ENCODE results near the gene VSIG8. TPM values are rescaled to one million over a fixed set of nuclear protein-coding genes. Genes with fewer than 3 reads are reported as not detected.

VSIG8 gene
- total RNA-seq, 1 donor from 2014 or later = not detected

DNA sequence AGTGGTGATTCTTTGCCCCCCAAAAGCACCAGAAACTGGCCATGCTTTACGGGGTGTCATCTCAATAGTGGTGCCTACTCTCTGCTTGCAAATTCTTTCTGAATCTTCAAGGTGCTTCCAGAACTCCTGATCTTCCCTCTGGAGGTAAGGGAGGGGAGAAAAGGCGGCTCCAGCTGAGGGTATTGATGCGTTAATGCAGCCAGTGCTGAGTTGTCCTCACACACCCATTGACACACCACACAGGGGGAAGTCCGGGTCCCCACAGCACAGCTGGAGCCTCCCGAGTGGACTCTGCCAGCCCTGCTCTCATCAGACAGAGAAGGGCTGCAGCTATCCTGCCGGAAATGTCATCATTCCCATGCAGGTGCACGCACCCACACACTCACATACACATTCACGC lies 1.2 kb downstream of the VSIG8 start:
- no peaks in the 10 kb centered on the region for H3K9me3 Mint-ChIP-seq
- peaks cover 32% of the 10 kb centered on the region for H3K27me3 Mint-ChIP-seq
- H3K4me1 Mint-ChIP-seq (ENCODE audit: unreplicated experiment) = no peaks in the 10 kb centered on the region
- no peak overlapping the region for H3K4me3 Mint-ChIP-seq
- TF ChIP-seq, protein P1, sequence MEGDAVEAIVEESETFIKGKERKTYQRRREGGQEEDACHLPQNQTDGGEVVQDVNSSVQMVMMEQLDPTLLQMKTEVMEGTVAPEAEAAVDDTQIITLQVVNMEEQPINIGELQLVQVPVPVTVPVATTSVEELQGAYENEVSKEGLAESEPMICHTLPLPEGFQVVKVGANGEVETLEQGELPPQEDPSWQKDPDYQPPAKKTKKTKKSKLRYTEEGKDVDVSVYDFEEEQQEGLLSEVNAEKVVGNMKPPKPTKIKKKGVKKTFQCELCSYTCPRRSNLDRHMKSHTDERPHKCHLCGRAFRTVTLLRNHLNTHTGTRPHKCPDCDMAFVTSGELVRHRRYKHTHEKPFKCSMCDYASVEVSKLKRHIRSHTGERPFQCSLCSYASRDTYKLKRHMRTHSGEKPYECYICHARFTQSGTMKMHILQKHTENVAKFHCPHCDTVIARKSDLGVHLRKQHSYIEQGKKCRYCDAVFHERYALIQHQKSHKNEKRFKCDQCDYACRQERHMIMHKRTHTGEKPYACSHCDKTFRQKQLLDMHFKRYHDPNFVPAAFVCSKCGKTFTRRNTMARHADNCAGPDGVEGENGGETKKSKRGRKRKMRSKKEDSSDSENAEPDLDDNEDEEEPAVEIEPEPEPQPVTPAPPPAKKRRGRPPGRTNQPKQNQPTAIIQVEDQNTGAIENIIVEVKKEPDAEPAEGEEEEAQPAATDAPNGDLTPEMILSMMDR (conservative IDR thresholded peaks at IDR 0.05) = no peak
- no peak for DNase-seq (ENCODE audit: extremely low spot score, unreplicated experiment)
- H3K36me3 Mint-ChIP-seq = no peaks in the 10 kb centered on the region
- no peak overlapping the region for H3K27ac Mint-ChIP-seq

DNA sequence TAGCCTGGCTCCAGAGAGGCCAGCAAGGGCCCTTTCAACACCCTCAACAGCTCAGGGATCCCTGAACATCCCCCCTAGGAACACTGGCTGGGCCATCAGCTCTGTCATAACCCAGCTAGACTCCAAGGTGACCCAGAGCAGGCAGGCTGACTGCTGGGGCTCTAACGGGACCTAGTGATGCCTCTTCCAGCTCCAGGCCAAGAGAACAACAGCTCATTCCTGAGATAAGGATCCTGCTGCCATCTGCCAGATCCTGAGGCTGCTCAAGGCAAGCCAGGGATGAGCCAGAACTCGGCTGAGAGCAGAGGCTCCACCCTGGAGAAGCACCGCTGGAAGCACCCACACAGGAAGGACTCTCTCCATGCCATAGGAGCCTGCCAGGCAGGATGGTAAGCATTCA lies 2.0 kb downstream of the VSIG8 start:
- Mint-ChIP-seq H3K4me3 (no peak overlapping the region), H3K27me3 (peaks cover 31% of the 10 kb centered on the region), H3K27ac (no peak overlapping the region), H3K36me3 (no peaks in the 10 kb centered on the region), H3K9me3 (no peaks in the 10 kb centered on the region), H3K4me1 (ENCODE audit: unreplicated experiment) (no peaks in the 10 kb centered on the region)
- no peak for DNase-seq (ENCODE audit: extremely low spot score, unreplicated experiment)
- TF ChIP-seq, protein P1 (conservative IDR thresholded peaks at IDR 0.05) = no peak

DNA sequence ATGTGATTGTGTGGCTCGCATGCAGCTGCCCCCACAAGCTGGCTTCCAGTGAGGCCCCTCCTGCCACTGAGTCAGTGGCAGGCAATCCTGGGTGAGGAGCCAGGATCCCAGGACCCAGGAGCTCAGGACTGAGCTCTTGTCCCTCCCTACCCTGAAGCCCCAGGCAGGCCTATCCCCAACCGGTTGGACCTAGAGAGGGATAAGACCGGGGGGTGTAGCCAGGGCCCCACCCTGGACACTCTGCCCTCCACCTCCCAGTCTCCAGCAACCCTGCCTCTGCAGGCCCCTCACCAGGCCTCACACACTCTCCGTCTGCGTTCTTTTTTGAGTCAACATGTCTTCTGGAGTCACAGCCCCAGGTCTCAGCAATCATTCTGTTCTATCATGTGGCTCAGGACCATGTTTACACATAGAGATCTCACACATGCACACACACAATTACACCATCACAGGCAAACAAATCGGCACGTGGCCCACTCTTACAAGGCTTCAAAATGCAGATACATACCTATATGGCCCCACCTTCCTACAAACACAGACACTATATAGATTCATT lies 2.6 kb downstream of the VSIG8 start:
- H3K27me3 Mint-ChIP-seq = peaks cover 35% of the 10 kb centered on the region
- no peaks in the 10 kb centered on the region for H3K4me1 Mint-ChIP-seq (ENCODE audit: unreplicated experiment)
- no peaks in the 10 kb centered on the region for H3K9me3 Mint-ChIP-seq
- no peaks in the 10 kb centered on the region for H3K36me3 Mint-ChIP-seq
- H3K27ac Mint-ChIP-seq = no peak overlapping the region
- TF ChIP-seq, protein P1 (conservative IDR thresholded peaks at IDR 0.05) = no peak
- no peak for DNase-seq (ENCODE audit: extremely low spot score, unreplicated experiment)
- no peak overlapping the region for H3K4me3 Mint-ChIP-seq

DNA sequence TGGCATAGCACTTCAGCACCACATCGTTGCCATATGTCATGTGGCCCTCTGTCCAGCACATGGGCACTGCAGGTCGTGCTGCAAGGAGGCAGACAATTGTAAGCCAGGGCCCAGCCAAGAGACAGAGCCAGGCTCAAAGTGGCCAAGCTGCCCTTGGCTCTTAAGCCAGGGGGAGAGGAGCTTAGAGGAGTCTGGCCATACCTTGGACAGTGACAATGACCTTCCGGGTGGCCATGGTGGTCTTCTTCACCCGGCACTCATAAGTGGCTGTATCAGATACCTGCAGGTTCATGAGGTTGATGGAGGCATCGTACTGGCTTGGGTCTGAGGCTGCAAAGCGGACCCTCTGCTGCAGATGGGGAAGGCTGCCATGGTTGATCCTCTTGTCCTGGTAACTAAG lies 4.6 kb downstream of the VSIG8 start:
- TF ChIP-seq, protein P1 (conservative IDR thresholded peaks at IDR 0.05) = no peak
- Mint-ChIP-seq H3K27ac (no peak overlapping the region), H3K4me3 (no peak overlapping the region), H3K9me3 (no peaks in the 10 kb centered on the region), H3K27me3 (peaks cover 39% of the 10 kb centered on the region), H3K36me3 (no peaks in the 10 kb centered on the region), H3K4me1 (ENCODE audit: unreplicated experiment) (peaks cover 7% of the 10 kb centered on the region)
- DNase-seq (ENCODE audit: extremely low spot score, unreplicated experiment) = no peak

DNA sequence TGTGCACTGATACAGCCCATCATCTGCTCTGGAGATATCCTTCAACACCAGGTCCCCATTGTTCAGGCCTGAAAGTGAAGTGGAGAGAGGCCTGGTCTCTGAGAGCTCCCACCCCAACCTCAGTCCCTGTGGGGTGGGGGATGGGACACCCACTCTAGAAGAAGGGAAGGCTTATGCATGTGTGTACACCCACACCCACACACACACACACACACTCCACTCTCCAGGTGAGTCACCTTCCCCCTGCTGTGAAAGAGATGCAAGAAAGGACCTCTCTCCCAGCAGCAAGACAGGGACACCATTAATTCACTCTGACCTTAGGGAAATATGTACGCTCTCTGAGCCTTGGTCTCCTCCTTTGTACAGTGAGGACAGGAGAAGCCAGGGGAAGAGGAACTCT lies 5.9 kb downstream of the VSIG8 start:
- H3K27ac Mint-ChIP-seq = no peak overlapping the region
- H3K4me3 Mint-ChIP-seq = peak overlapping the region; percentile 83
- no peaks in the 10 kb centered on the region for H3K9me3 Mint-ChIP-seq
- no peak for DNase-seq (ENCODE audit: extremely low spot score, unreplicated experiment)
- H3K36me3 Mint-ChIP-seq = no peaks in the 10 kb centered on the region
- TF ChIP-seq, protein P1 (conservative IDR thresholded peaks at IDR 0.05) = no peak
- H3K27me3 Mint-ChIP-seq = peaks cover 47% of the 10 kb centered on the region
- peaks cover 7% of the 10 kb centered on the region for H3K4me1 Mint-ChIP-seq (ENCODE audit: unreplicated experiment)

DNA sequence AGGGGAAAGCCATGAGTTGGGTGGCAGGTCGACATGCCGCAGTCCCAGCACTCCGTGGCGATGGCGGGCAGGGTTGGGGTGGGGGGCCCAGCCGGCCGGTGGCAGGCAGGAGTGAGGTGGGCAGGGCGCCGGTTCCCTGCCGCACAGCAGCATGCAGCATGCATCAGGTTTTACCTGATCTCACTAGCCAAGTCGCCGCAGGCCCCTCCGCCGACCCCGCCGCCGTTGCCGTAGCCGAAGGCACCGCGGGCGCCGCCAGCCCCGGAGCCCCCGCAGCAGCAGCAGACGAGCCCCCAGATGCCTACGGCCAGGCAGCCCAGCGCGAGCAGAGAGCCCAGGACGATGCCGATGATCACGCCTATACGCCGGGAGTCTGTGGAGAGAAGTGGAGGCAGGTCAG lies 6.7 kb downstream of the VSIG8 start:
- no peak for DNase-seq (ENCODE audit: extremely low spot score, unreplicated experiment)
- Mint-ChIP-seq H3K4me1 (ENCODE audit: unreplicated experiment) (peaks cover 7% of the 10 kb centered on the region), H3K9me3 (no peaks in the 10 kb centered on the region), H3K27me3 (peaks cover 52% of the 10 kb centered on the region), H3K27ac (no peak overlapping the region), H3K4me3 (peak overlapping the region; percentile 84), H3K36me3 (no peaks in the 10 kb centered on the region)
- TF ChIP-seq, protein P1 (conservative IDR thresholded peaks at IDR 0.05) = no peak
